ENCODE data around the gene IL18BP.

DNA sequence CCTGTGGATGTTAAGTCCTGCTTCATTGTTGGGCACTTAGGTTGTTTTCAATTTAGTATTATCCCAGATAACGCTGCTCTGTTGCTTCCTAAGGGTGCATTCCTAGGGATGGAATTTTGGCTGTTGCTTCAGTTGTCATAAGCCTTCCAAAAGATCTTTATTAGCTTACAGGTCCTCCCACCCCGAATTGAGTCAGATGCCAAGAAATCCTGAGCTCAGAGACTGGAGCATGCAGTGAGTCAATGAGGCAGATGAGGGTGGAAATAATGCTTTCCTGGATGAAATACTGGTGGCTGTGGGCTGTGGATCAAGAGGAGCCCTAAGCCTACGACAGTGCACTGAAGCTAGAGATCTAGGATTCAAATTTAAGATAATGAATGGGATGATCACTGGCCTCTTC is 10.7 kb upstream of the IL18BP start:
- TF ChIP-seq, protein P1, sequence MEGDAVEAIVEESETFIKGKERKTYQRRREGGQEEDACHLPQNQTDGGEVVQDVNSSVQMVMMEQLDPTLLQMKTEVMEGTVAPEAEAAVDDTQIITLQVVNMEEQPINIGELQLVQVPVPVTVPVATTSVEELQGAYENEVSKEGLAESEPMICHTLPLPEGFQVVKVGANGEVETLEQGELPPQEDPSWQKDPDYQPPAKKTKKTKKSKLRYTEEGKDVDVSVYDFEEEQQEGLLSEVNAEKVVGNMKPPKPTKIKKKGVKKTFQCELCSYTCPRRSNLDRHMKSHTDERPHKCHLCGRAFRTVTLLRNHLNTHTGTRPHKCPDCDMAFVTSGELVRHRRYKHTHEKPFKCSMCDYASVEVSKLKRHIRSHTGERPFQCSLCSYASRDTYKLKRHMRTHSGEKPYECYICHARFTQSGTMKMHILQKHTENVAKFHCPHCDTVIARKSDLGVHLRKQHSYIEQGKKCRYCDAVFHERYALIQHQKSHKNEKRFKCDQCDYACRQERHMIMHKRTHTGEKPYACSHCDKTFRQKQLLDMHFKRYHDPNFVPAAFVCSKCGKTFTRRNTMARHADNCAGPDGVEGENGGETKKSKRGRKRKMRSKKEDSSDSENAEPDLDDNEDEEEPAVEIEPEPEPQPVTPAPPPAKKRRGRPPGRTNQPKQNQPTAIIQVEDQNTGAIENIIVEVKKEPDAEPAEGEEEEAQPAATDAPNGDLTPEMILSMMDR (IDR thresholded peaks at IDR 0.05; ENCODE audit: insufficient read depth, low read depth, low read length): no peak
- no peak for TF ChIP-seq EZH2 (IDR thresholded peaks at IDR 0.05; ENCODE audit: insufficient read depth, low read length)
